SK-N-SH (cell line): Measurements from ENCODE around the gene MLLT10. TPM values are rescaled to one million over a fixed set of nuclear protein-coding genes. Genes with fewer than 3 reads are reported as not detected.

Experiments
- CTCF ChIA-PET: fragments of 300-600, 350-600 bp; formaldehyde crosslinking; extraction: SDS; loops from one replicate; lab custom pipeline; 2021; lab: Yijun Ruan, JAX
- POLR2A ChIA-PET: fragments of 350-600 bp; sonication (Branson Sonifier 250); formaldehyde crosslinking; extraction: SDS; loops from one replicate; lab custom pipeline; 2020; ENCODE audit warnings: antibody characterized with exemption, inconsistent platforms; lab: Yijun Ruan, JAX
- DNase-seq: peaks from one replicate; pipeline ENCODE4 v3.0.0; 2012
- H2AFZ ChIP-seq: fragments of 200-600 bp; sonication (generic); 2 replicates; pipeline ENCODE4 v1.8.1; 2016; ENCODE audit warnings: antibody characterized with exemption, mild to moderate bottlenecking, low read depth
- H3F3A ChIP-seq: fragments of 200-600 bp; sonication (generic); replicated peaks from 2 replicates; pipeline ENCODE3; 2016; ENCODE audit warnings: antibody characterized with exemption, mild to moderate bottlenecking; ENCODE audit not compliant: insufficient read depth
- H3K27ac ChIP-seq, 2 experiments: fragments of 200-500 bp in 1 of 2; fragments of 200-600 bp in 1 of 2; sonication (Bioruptor generic) in 1 of 2; sonication (generic), shearing (Covaris generic) in 1 of 2; 2 replicates each; pipeline versions ENCODE4 v1.5.1 to v1.6.1; 2014 to 2016; ENCODE audit warnings: low read depth in 2 of 2, inconsistent platforms in 1 of 2, low read length in 1 of 2, mild to moderate bottlenecking in 1 of 2, mixed read lengths in 1 of 2
- H3K27me3 ChIP-seq: fragments of 200-600 bp; sonication (generic), shearing (Covaris generic); 2 replicates; pipeline ENCODE4 v1.6.1; 2016; ENCODE audit warnings: mixed run types; ENCODE audit not compliant: insufficient read depth
- H3K36me3 ChIP-seq, 2 experiments: fragments of 200-500 bp in 1 of 2; fragments of 200-600 bp in 1 of 2; sonication (Bioruptor generic) in 1 of 2; sonication (generic) in 1 of 2; replicated peaks in 1 of 2; 2 replicates each; pipeline versions ENCODE3 to v1.5.1; 2014 to 2016; ENCODE audit warnings: low read length in 1 of 2, mild to moderate bottlenecking in 1 of 2; ENCODE audit not compliant: insufficient read depth in 2 of 2, control insufficient read depth in 1 of 2
- H3K4me1 ChIP-seq, 2 experiments: fragments of 200-500 bp in 1 of 2; fragments of 200-600 bp in 1 of 2; sonication (Bioruptor generic) in 1 of 2; sonication (generic), shearing (Covaris generic) in 1 of 2; 2 replicates each; pipeline versions ENCODE4 v1.5.1 to v1.6.1; 2014 to 2016; ENCODE audit warnings: low read depth in 1 of 2, low read length in 1 of 2, mixed run types in 1 of 2; ENCODE audit not compliant: insufficient read depth in 2 of 2, control insufficient read depth in 1 of 2
- H3K4me2 ChIP-seq: fragments of 200-600 bp; sonication (generic), shearing (Covaris generic); 2 replicates; pipeline ENCODE4 v1.6.1; 2017; ENCODE audit warnings: mixed run types
- H3K4me3 ChIP-seq, 2 experiments: fragments of 200-500 bp in 1 of 2; fragments of 200-600 bp in 1 of 2; sonication (Bioruptor generic) in 1 of 2; sonication (generic), shearing (Covaris generic) in 1 of 2; 2 replicates each; pipeline versions ENCODE4 v1.5.1 to v1.8.1; 2014 to 2016; ENCODE audit warnings: low read depth in 2 of 2, inconsistent platforms in 1 of 2, low read length in 1 of 2, mild to moderate bottlenecking in 1 of 2, mixed read lengths in 1 of 2, moderate library complexity in 1 of 2
- H3K79me2 ChIP-seq: fragments of 200-600 bp; sonication (generic); 2 replicates; pipeline ENCODE4 v1.8.1; 2017; ENCODE audit warnings: mild to moderate bottlenecking; ENCODE audit not compliant: insufficient read depth
- H3K9ac ChIP-seq: fragments of 200-600 bp; sonication (generic); 2 replicates; pipeline ENCODE4 v1.6.1; 2017; ENCODE audit warnings: mixed run types
- H3K9me2 ChIP-seq: fragments of 200-600 bp; sonication (generic); 2 replicates; pipeline ENCODE4 v1.6.1; 2017; ENCODE audit warnings: mixed run types
- H3K9me3 ChIP-seq: fragments of 200-600 bp; sonication (generic); 2 replicates; pipeline ENCODE4 v1.6.1; 2017; ENCODE audit warnings: mixed run types, mild to moderate bottlenecking, moderate library complexity
- H4K20me1 ChIP-seq: fragments of 200-600 bp; sonication (generic); 2 replicates; pipeline ENCODE4 v1.6.1; 2017; ENCODE audit warnings: mild to moderate bottlenecking, mixed run types; ENCODE audit not compliant: insufficient read depth
- CHD2 ChIP-seq: fragments of 150-350 bp; IDR thresholded peaks from 2 replicates; pipeline ENCODE4 v1.6.1; 2018; ENCODE audit warnings: low read length; ENCODE audit not compliant: partially characterized antibody
- CTCF ChIP-seq: fragments of 200-600 bp; sonication (generic); IDR thresholded peaks from 2 replicates; pipeline ENCODE4 v1.6.1; 2017; ENCODE audit warnings: antibody characterized with exemption, mild to moderate bottlenecking, moderate library complexity
- ELF1 ChIP-seq: IDR thresholded peaks from 2 replicates; pipeline ENCODE4 v1.4.0; 2012
- EZH2phosphoT487 ChIP-seq: fragments of 200-600 bp; sonication (generic); IDR thresholded peaks from 2 replicates; pipeline ENCODE4 v1.6.1; 2017; ENCODE audit warnings: low read depth, mixed run types, mild to moderate bottlenecking, antibody characterized with exemption, moderate library complexity, borderline replicate concordance
- GABPA ChIP-seq: IDR thresholded peaks from 2 replicates; pipeline ENCODE4 v1.4.0; 2012; ENCODE audit warnings: low read depth, mild to moderate bottlenecking
- GATA2 ChIP-seq: sonication (generic); formaldehyde crosslinking; IDR thresholded peaks from 2 replicates; pipeline ENCODE4 v1.5.0; 2020; ENCODE audit warnings: mild to moderate bottlenecking, missing genetic modification reagents
- JUND ChIP-seq: IDR thresholded peaks from 2 replicates; pipeline ENCODE4 v1.4.0; 2012
- MXI1 ChIP-seq: IDR thresholded peaks from 2 replicates; pipeline ENCODE4 v1.6.1; 2012; ENCODE audit warnings: mild to moderate bottlenecking, low read depth, low read length, improper control_type of control experiment
- NFIC ChIP-seq: IDR thresholded peaks from 2 replicates; pipeline ENCODE4 v1.4.0; 2012; ENCODE audit warnings: borderline replicate concordance
- RCOR1 ChIP-seq: fragments of 150-350 bp; IDR thresholded peaks from 2 replicates; pipeline ENCODE4 v1.6.1; 2017; ENCODE audit warnings: antibody characterized with exemption, low read length
- RFX5 ChIP-seq: IDR thresholded peaks from 2 replicates; pipeline ENCODE4 v1.6.1; 2012; ENCODE audit warnings: mild to moderate bottlenecking, improper control_type of control experiment, low read length
- RXRA ChIP-seq: IDR thresholded peaks from 2 replicates; pipeline ENCODE4 v1.4.0; 2012; ENCODE audit warnings: low read depth, mild to moderate bottlenecking, borderline replicate concordance
- SMC3 ChIP-seq: IDR thresholded peaks from 2 replicates; pipeline ENCODE4 v1.6.1; 2012; ENCODE audit warnings: low read depth, low read length, improper control_type of control experiment
- TAF1 ChIP-seq: IDR thresholded peaks from 2 replicates; pipeline ENCODE4 v1.6.1; 2012; ENCODE audit warnings: low read depth, mild to moderate bottlenecking, low read length, moderate library complexity, borderline replicate concordance
- USF1 ChIP-seq: IDR thresholded peaks from 2 replicates; pipeline ENCODE4 v1.4.0; 2012; ENCODE audit warnings: low read depth, borderline replicate concordance
- WGBS: methylation state at CpG from one replicate; pipeline ENCODE4 v1.1.6; 2017; ENCODE audit warnings: low lambda C conversion rate; 5-methylcytosine and 5-hydroxymethylcytosine counted together
- polyA plus RNA-seq, 3 experiments: library from polyadenylated mRNA; depleted of rRNA; stranded (reverse); fragments of >200 nt; gene quantifications; 2 replicates each; pipeline ENCODE4 v1.2.3, GENCODE V29; 2012
- TF ChIP-seq, protein P1 (sequence below): IDR thresholded peaks from 2 replicates; pipeline ENCODE4 v1.4.0; 2012; ENCODE audit warnings: low read depth
- TF ChIP-seq, protein P2 (sequence below): IDR thresholded peaks from 2 replicates; pipeline ENCODE4 v1.4.0; 2012; ENCODE audit warnings: low read depth, borderline replicate concordance

The MLLT10 gene
- polyA plus RNA-seq, 1 of the 3 experiments (the other 2 are of a cell fraction), result 26.0 TPM

DNA sequence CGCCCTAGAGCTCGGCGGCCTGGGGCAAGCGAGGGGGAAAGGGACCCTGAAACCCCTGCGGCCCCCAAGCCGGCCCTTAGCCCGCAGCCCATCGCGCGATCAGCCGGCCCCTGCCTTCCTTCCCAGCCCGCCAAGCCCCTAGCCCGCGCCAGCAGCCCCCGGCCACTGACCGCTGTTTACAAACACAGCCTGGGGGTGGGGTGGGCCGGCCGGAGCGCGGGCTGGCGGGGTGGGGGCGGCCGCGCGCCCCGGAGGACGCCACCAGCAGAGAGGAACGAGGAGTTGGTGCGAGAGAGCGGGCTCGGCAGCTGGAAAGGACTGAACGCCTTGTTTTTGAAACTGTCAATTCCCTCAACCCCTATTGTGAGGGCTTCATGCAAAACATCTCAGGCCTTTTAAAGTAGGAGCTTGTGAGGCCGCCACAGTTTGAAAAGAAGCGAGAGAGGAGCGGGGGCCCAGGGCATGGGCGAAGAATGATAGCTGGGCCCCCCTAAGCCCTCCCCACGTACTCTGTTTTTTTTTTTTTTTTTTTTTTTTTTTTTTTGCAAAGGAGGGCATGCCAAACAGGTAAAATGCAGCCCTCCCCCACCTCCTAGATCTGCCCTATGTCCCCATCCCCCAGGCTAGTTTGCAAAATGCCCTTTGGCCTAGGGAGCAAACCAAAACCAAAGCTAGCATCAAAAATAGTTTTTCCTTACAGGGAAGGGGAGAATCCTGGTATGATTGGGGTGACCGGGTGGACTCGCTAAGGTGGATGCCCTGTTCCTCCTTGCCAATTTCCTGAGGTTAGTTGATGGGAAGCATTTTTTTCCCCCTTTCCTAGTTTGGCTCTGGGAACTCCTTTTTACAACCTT lies 23.6 kb upstream of the MLLT10 start:
- Histone ChIP-seq H3K4me1 (peaks cover 4 to 13% of the 10 kb centered on the region in 2 experiments; a peak in 3 of 4 replicates), H3K4me2 (no peak overlapping the region), H3K27me3 (no peaks in the 10 kb centered on the region), H3K79me2 (peaks cover 10% of the 10 kb centered on the region), H2AFZ (no peak overlapping the region), H3K36me3 (no peaks in the 10 kb centered on the region), H3K9ac (no peak overlapping the region), H4K20me1 (no peaks in the 10 kb centered on the region), H3K27ac (no peak overlapping the region), H3F3A (no peaks in the 10 kb centered on the region), H3K9me2 (no peaks in the 10 kb centered on the region), H3K4me3 (no peak overlapping the region), H3K9me3 (no peaks in the 10 kb centered on the region)
- ChIA-PET POLR2A (interaction anchor here (0.6 to 1.0 kb wide), 2 partner anchors 163 to 558 kb away, joined by 3 read pairs; no protein-coding TSS in a partner anchor), CTCF (interaction anchor here (0.5 to 1.8 kb wide), 2 partner anchors 14 to 221 kb away, joined by 3 to 9 read pairs; no protein-coding TSS in a partner anchor)
- TF ChIP-seq GATA2, result no peak
- no peak for TF ChIP-seq RFX5
- TF ChIP-seq, protein P1, sequence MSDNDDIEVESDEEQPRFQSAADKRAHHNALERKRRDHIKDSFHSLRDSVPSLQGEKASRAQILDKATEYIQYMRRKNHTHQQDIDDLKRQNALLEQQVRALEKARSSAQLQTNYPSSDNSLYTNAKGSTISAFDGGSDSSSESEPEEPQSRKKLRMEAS, result no peak
- no peak for TF ChIP-seq RCOR1
- TF ChIP-seq, protein P2, sequence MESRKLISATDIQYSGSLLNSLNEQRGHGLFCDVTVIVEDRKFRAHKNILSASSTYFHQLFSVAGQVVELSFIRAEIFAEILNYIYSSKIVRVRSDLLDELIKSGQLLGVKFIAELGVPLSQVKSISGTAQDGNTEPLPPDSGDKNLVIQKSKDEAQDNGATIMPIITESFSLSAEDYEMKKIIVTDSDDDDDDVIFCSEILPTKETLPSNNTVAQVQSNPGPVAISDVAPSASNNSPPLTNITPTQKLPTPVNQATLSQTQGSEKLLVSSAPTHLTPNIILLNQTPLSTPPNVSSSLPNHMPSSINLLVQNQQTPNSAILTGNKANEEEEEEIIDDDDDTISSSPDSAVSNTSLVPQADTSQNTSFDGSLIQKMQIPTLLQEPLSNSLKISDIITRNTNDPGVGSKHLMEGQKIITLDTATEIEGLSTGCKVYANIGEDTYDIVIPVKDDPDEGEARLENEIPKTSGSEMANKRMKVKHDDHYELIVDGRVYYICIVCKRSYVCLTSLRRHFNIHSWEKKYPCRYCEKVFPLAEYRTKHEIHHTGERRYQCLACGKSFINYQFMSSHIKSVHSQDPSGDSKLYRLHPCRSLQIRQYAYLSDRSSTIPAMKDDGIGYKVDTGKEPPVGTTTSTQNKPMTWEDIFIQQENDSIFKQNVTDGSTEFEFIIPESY, result no peak
- TF ChIP-seq SMC3, result no peak
- TF ChIP-seq CTCF, result no peak
- TF ChIP-seq GABPA, result no peak
- TF ChIP-seq MXI1, result no peak
- no peak for TF ChIP-seq EZH2phosphoT487
- no peak for TF ChIP-seq NFIC
- TF ChIP-seq CHD2, result no peak
- TF ChIP-seq RXRA, result no peak
- TF ChIP-seq ELF1, result no peak
- TF ChIP-seq TAF1, result no peak
- no peak for TF ChIP-seq JUND
- TF ChIP-seq USF1, result no peak
- 96% methylated on average over 31 of the region's 39 CpGs for WGBS
- DNase-seq, result no peak
